Measurements from ENCODE around the gene LPP.

GRCh38 chr3:188827576-188827975 lies 673.6 kb downstream of the LPP start:
- TF ChIP-seq POLR2A (IDR thresholded peaks at IDR 0.05) (no peak), CTCF (IDR thresholded peaks at IDR 0.05) (no peak)

Measured in right lobe of liver (tissue), 4 donors.